Right lobe of liver (tissue), 6 donors: Measurements from ENCODE around the gene ZNF584. TPM values are rescaled to one million over a fixed set of nuclear protein-coding genes. Genes with fewer than 3 reads are reported as not detected.
"Not testable (repeated sequence)": the region's sequence is repeated elsewhere in the genome, so short reads cannot be mapped to it uniquely, and the experiment has no call there.

ENCODE experiments used
- ATAC-seq, 4 donors: fragments of 200-7000 bp; cut with Tn5 transposase; one replicate each; pipeline ENCODE4 v1.9.1; 2020; ENCODE audit warnings: mild to moderate bottlenecking in 4 of 4, moderate library complexity in 4 of 4
- DNase-seq, 3 donors: peaks; one replicate each; pipeline ENCODE4 v3.0.0-alpha.2; 2020
- H3K27ac ChIP-seq, 3 donors: fragments of 200-600 bp; one replicate each; pipeline ENCODE4 v1.8.0; 2022
- H3K27me3 ChIP-seq, 2 donors: fragments of 200-600 bp; one replicate each; pipeline ENCODE4 v1.8.0; 2022
- H3K36me3 ChIP-seq, 4 donors: fragments of 200-600 bp; sonication (generic) in 1 of 4; one replicate each; pipeline versions ENCODE4 v1.5.1 to v1.8.0; 2017 to 2022; ENCODE audit warnings: control low read depth in 1 of 4
- H3K4me1 ChIP-seq, 4 donors: fragments of 200-600 bp; sonication (generic) in 1 of 4; one replicate each; pipeline versions ENCODE4 v1.5.1 to v1.8.0; 2017 to 2022; ENCODE audit warnings: control low read depth in 1 of 4
- H3K4me3 ChIP-seq, 3 donors: fragments of 200-600 bp; one replicate each; pipeline ENCODE4 v1.8.0; 2022
- H3K9me3 ChIP-seq, 4 donors: fragments of 200-600 bp; sonication (generic) in 1 of 4; one replicate each; pipeline versions ENCODE4 v1.5.1 to v1.8.0; 2017 to 2022; ENCODE audit warnings: control low read depth in 1 of 4
- POLR2A ChIP-seq: fragments of 450-650 bp; IDR thresholded peaks from one replicate; pipeline ENCODE4 v1.6.1; 2017; ENCODE audit warnings: antibody characterized with exemption, mild to moderate bottlenecking
- WGBS: methylation state at CpG from one replicate; pipeline ENCODE4 v1.1.6; 2018; ENCODE audit warnings: low coverage, low lambda C conversion rate; ENCODE audit not compliant: insufficient coverage; ENCODE audit errors: missing lambda C conversion rate; 5-methylcytosine and 5-hydroxymethylcytosine counted together
- intact Hi-C, 2 donors: fragments of 100-400 bp; cut with DNase I; formaldehyde crosslinking; loops; one replicate each; pipeline versions ENCODE4 v1.11.2 to v1.14.1; 2022
- total RNA-seq, 6 experiments: library from RNA; depleted of rRNA in 2 of 6; stranded (reverse); fragments of >200 nt in 2 of 6; fragmentation: NEBNext Ultra II Directional in 3 of 6; extraction: Animal tissue kit (Norgen Biotek cat#: 25700) in 3 of 6; gene quantifications; one replicate each; pipeline versions ENCODE4 v1.1.0 to v1.2.4, GENCODE V29; 2016 to 2023
- TF ChIP-seq, protein P1 (sequence below), 4 donors: fragments of 200-600 bp in 3 of 4; fragments of 450-650 bp in 1 of 4; IDR thresholded peaks; one replicate each; pipeline versions ENCODE4 v1.5.1 to v1.8.0; 2016 to 2022; ENCODE audit warnings: antibody characterized with exemption in 4 of 4, mild to moderate bottlenecking in 2 of 4
- donor health status: DM: no; HTN: yes; CAD: no.
- donor health status: DM: no; HTN: no; CAD: no.
- donor health status: DM: no; HTN: no; CAD: no.
- donor health status: DM: no; HTN: yes; CAD: no.
- donor health status: DM: no; HTN: yes; CAD: no.

Gene ZNF584
- total RNA-seq, 6 experiments from 2014 or later = 5.6 to 12.1 (median 6.6) TPM

DNA sequence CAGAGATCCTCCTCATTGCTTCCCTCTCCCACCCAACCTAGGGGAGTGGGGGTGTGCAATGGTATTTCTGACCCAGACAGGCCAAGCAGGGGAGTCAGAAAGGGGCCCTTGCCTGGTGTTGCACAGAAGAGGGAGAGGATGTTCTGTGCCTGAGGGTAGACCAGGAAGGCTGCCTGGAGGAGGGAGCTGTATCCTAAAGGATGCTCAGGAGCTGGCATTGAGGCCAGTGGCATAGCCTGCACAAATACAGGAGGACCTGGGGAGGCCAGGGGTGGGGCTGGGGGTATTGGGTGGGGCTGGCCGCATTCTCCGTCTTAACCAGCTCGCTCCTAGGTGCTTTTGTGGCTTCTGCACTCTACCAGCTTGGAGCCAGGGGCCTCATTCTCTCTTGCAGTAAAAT is 8.5 kb upstream of the ZNF584 start:
- H3K36me3 ChIP-seq = peaks cover 0 to 2% (median under 1%) of the 10 kb centered on the region in 4 donors
- no peak for ATAC-seq

DNA sequence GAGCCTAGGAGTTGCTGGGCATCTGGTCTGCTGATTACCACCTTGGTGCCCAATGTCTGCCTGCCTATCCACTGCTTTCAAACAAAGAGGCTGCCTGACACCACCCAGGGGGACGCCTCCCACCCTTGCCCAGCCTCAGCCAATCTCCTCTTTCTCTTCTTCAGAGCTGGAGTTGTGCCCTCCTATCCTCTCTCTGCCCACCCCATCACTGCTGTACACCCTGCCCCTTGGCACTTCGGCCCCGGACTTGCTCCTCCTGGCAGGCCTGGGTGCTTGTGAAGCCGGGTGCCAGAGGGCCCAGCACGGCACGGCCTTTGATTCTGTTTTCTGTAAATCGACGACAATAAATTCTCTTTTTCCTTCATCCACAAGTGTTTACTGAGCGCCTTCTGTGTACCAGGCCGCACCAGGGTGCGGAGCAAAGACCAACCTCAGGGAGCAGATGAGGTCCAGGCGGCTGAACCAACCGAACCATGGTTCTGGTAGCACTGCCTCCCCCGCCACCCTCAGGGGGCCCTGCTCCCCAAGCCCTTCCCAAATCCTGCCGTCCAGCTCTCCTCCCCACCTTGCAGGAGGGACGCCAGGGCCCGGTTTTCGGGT is 8.0 kb upstream of the ZNF584 start:
- no peak for DNase-seq
- ATAC-seq = no peak

More for the DNA sequence above, 8.5 kb upstream of the ZNF584 start:
- Histone ChIP-seq H3K9me3 (no peaks in the 10 kb centered on the region), H3K27me3 (no peaks in the 10 kb centered on the region), H3K4me3 (no peak overlapping the region), H3K4me1 (peaks cover 0 to 10% (median 5%) of the 10 kb centered on the region in 4 donors), H3K27ac (no peak overlapping the region)
- WGBS = no CpG with 5 or more reads among the region's 3 CpGs
- no peak for DNase-seq
- TF ChIP-seq POLR2A = no peak
- TF ChIP-seq, protein P1, sequence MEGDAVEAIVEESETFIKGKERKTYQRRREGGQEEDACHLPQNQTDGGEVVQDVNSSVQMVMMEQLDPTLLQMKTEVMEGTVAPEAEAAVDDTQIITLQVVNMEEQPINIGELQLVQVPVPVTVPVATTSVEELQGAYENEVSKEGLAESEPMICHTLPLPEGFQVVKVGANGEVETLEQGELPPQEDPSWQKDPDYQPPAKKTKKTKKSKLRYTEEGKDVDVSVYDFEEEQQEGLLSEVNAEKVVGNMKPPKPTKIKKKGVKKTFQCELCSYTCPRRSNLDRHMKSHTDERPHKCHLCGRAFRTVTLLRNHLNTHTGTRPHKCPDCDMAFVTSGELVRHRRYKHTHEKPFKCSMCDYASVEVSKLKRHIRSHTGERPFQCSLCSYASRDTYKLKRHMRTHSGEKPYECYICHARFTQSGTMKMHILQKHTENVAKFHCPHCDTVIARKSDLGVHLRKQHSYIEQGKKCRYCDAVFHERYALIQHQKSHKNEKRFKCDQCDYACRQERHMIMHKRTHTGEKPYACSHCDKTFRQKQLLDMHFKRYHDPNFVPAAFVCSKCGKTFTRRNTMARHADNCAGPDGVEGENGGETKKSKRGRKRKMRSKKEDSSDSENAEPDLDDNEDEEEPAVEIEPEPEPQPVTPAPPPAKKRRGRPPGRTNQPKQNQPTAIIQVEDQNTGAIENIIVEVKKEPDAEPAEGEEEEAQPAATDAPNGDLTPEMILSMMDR (IDR thresholded peaks at IDR 0.05) = no peak
- intact Hi-C loops = no loop called here

DNA sequence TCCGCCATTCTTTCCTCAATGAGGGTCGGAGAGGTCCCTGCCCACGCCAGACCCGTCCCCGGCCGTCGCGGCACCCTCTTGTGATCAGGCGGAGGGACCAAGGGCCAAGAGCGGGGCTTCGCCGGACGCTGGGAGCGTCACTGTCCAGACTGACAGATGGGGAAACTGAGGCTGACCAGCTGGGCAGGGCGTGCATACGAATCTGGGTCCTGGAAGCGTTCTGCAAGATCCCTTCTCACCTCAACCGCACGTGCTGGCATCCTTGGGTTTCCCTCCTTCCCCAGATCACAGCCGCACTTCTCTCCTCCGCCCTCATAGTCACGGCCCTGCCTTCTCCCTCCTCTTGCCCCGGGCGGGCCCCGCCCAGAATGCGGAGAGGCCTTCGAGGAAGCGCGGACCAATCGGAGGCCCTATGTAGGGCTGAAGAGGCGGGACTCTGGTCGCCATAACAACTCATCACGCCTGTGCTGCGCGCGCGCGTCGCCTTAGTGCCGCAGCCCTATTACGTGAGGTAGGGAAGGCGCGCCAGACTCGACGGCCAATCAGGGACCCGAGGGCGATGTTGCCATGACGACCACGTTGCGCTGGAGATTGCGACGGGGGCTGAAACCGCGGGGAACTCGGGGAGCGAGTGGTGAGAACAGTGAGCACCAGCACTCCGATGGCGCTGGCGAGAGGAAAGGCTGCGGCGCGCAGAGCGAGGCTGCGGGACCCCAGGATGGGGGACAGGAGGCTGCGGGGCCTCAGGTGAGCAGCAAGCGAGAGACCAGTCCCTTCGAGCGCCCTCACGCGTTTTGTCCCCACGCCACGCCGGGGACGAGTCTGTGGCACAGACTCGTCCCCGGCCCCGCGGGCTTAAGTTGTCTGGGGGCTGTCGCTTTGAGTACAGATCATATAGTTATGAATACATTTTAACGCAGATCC is 7.3 kb upstream of the ZNF584 start:
- no peaks in the 10 kb centered on the region for H3K36me3 ChIP-seq
- peak overlapping the region; percentile 46 to 61 (median 56) for H3K4me3 ChIP-seq
- ATAC-seq (peak; percentile 97 to 99 (median 98)), DNase-seq (peak; percentile 99 to 100 (median 100))
- H3K9me3 ChIP-seq = no peaks in the 10 kb centered on the region
- no peaks in the 10 kb centered on the region for H3K27me3 ChIP-seq
- WGBS = 8% methylated on average over 25 of the region's 80 CpGs
- intact Hi-C loops = no loop called here
- TF ChIP-seq POLR2A = peak; percentile 52
- TF ChIP-seq, protein P1 (IDR thresholded peaks at IDR 0.05) = peak in 2 of 4 donors; percentile 14 to 18
- no peak overlapping the region for H3K27ac ChIP-seq
- peaks cover 0 to 10% (median 5%) of the 10 kb centered on the region in 4 donors for H3K4me1 ChIP-seq

More for the DNA sequence above, 8.0 kb upstream of the ZNF584 start:
- H3K4me3 ChIP-seq = peak overlapping the region; percentile 46 to 56 (median 49)
- no peaks in the 10 kb centered on the region for H3K36me3 ChIP-seq
- TF ChIP-seq, protein P1 (IDR thresholded peaks at IDR 0.05) = no peak
- TF ChIP-seq POLR2A = no peak
- no peak overlapping the region for H3K27ac ChIP-seq
- intact Hi-C loops = no loop called here
- peaks cover 0 to 10% (median 5%) of the 10 kb centered on the region in 4 donors for H3K4me1 ChIP-seq
- no peaks in the 10 kb centered on the region for H3K27me3 ChIP-seq
- H3K9me3 ChIP-seq = no peaks in the 10 kb centered on the region
- 44% methylated on average over 14 of the region's 18 CpGs for WGBS

DNA sequence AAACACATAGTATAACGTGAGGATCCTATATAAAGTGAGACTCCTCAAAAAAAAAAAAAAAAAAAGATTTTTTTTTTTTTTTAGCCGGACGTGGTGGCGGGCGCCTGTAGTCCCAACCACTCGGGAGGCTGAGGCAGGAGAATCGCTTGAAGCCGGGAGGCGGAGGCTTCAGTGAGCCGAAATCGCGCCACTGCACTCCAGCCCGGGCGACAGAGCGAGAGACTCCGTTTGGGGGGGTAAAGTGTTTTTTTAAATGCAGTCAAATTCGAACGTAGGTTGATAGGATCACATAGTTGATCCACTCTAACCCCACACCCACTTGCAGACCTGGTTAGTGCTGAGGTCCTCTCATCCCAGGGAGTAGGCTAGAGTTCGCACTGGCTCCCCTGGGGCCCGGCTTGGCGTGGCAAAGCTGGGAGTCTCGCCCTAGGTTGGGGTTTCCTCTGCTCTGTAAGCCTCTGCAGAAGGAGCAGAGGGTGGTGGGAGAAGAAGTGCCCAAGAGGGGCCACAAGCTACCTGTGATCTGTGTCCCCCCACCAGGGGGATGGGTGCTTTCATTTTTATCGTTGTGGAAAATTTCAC is 6.5 kb upstream of the ZNF584 start:
- intact Hi-C loops = no loop called here
- no peaks in the 10 kb centered on the region for H3K27me3 ChIP-seq
- H3K4me1 ChIP-seq = peaks cover 0 to 10% (median 5%) of the 10 kb centered on the region in 4 donors
- H3K27ac ChIP-seq = no peak overlapping the region
- H3K36me3 ChIP-seq = no peaks in the 10 kb centered on the region
- TF ChIP-seq POLR2A = no peak
- TF ChIP-seq, protein P1 (IDR thresholded peaks at IDR 0.05) = peak in 1 of 4 donors; percentile 2
- H3K4me3 ChIP-seq = peak overlapping the region; percentile 31 to 61 (median 56)
- WGBS = 22% methylated on average over 5 of the region's 23 CpGs
- DNase-seq (no peak), ATAC-seq (no peak)
- H3K9me3 ChIP-seq = no peaks in the 10 kb centered on the region

DNA sequence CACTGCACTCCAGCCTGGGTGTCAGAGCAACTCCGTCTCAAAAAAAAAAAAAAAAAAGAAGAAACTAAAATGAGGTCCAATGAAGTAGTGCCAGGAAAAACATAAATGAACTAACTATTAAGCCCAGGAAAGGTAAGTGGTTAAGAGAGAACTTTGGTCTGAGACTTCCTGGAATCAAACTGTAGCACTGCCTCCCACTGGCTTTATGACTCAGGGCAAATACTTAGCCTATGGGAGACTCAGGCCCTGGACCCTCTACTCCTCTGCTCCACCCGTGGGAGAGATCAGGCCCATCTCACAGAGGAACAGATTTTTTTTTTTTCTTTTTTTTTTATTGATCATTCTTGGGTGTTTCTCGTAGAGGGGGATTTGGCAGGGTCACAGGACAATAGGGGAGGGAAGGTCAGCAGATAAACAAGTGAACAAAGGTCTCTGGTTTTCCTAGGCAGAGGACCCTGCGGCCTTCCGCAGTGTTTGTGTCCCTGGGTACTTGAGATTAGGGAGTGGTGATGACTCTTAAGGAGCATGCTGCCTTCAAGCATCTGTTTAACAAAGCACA is 4.5 kb upstream of the ZNF584 start:
- ATAC-seq, H3K36me3 ChIP-seq, H3K27ac ChIP-seq, DNase-seq, H3K4me3 ChIP-seq, H3K9me3 ChIP-seq, intact Hi-C loops, H3K27me3 ChIP-seq: not testable (repeated sequence)
- 41% methylated on average over 4 of the region's 5 CpGs for WGBS
- peaks cover 0 to 16% (median 8%) of the 10 kb centered on the region in 4 donors for H3K4me1 ChIP-seq
